ENCODE data around the gene ULK4.
"Not testable (repeated sequence)": the region's sequence is repeated elsewhere in the genome, so short reads cannot be mapped to it uniquely, and the experiment has no call there.

The ULK4 gene

DNA sequence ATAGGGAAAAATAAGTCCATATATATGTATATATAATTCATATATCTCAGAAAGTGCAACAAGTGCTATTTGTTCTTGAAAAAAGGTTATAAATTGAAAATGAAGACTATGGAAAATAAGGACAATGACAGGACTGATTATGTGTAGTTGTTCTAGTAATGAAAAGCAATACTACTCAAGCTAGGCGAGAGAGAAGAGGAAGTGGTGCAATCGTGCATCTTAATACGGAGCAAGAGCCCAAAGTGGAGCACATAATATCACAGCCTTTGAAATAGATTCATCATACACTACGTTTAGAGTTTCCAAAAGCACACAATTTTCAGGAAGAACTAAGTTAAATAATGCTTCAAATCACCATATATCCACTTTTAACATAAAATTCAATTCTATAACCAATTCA, 87.9 kb downstream of the ULK4 start:
- no CpG with 5 or more reads among the region's 4 CpGs for WGBS (ENCODE audit: insufficient coverage, insufficient read length)
- no peaks in the 10 kb centered on the region for H3K4me1 ChIP-seq (ENCODE audit: control insufficient read depth, insufficient read depth, low read length)
- no peak for DNase-seq (ENCODE audit: low read depth, low spot score)
- H3K9me3 ChIP-seq (ENCODE audit: control insufficient read depth, insufficient read depth, low read length): no peaks in the 10 kb centered on the region
- H3K4me3 ChIP-seq (ENCODE audit: low read length): no peak overlapping the region
- no peaks in the 10 kb centered on the region for H3K36me3 ChIP-seq (ENCODE audit: control insufficient read depth, insufficient read depth, low read length)
- H3K27me3 ChIP-seq (ENCODE audit: control insufficient read depth, insufficient read depth, low read length): no peaks in the 10 kb centered on the region
- H3K27ac ChIP-seq (ENCODE audit: low read length): no peak overlapping the region

DNA sequence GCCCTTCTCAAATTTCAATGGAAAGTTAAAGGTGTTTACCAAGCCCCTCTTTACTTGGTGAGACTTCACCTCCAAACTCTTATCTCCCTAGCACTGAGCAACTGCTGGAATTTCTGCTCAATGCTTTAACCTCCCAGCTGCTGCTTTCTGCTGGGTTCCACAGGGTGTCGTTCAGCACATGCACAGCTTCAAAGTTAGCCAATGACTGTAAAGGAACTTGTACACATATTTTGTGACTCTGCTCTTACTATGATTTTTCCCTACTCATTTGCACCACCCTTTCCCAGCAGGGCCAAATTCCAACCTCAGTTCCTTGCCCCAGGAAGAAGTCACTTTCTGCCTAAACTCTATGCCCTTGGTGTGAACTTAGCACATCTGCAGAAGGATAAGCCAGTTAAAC, 89.7 kb downstream of the ULK4 start:
- no peak overlapping the region for H3K4me3 ChIP-seq (ENCODE audit: low read length)
- H3K27me3 ChIP-seq (ENCODE audit: control insufficient read depth, insufficient read depth, low read length): no peaks in the 10 kb centered on the region
- H3K4me1 ChIP-seq (ENCODE audit: control insufficient read depth, insufficient read depth, low read length): no peaks in the 10 kb centered on the region
- no peaks in the 10 kb centered on the region for H3K36me3 ChIP-seq (ENCODE audit: control insufficient read depth, insufficient read depth, low read length)
- no peak overlapping the region for H3K27ac ChIP-seq (ENCODE audit: low read length)
- no peaks in the 10 kb centered on the region for H3K9me3 ChIP-seq (ENCODE audit: control insufficient read depth, insufficient read depth, low read length)
- no CpG with 5 or more reads among the region's 1 CpG for WGBS (ENCODE audit: insufficient coverage, insufficient read length)
- DNase-seq (ENCODE audit: low read depth, low spot score): no peak

DNA sequence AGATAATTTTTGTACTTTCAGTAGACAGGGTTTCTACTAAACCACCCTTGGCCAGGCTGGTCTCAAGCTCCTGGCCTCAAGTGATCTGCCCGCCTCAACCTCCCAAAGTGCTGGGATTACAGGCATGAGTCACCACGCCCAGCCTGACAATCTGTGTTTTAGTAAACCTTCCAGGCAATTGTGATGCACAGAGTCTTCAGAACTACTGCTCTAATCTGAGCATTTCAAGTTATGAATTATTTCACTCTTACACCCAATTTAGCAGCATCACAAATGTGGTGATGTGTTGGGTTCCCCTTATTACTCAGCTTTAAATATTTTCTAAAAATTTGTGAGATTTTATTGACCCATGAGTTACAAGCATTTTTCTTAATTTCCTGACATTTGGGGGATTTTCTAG, 94.4 kb downstream of the ULK4 start:
- WGBS (ENCODE audit: insufficient coverage, insufficient read length): no CpG with 5 or more reads among the region's 2 CpGs
- no peaks in the 10 kb centered on the region for H3K27me3 ChIP-seq (ENCODE audit: control insufficient read depth, insufficient read depth, low read length)
- H3K36me3 ChIP-seq (ENCODE audit: control insufficient read depth, insufficient read depth, low read length): no peaks in the 10 kb centered on the region
- H3K4me1 ChIP-seq (ENCODE audit: control insufficient read depth, insufficient read depth, low read length): no peaks in the 10 kb centered on the region
- H3K27ac ChIP-seq (ENCODE audit: low read length): no peak overlapping the region
- no peaks in the 10 kb centered on the region for H3K9me3 ChIP-seq (ENCODE audit: control insufficient read depth, insufficient read depth, low read length)
- no peak overlapping the region for H3K4me3 ChIP-seq (ENCODE audit: low read length)
- DNase-seq (ENCODE audit: low read depth, low spot score): no peak

DNA sequence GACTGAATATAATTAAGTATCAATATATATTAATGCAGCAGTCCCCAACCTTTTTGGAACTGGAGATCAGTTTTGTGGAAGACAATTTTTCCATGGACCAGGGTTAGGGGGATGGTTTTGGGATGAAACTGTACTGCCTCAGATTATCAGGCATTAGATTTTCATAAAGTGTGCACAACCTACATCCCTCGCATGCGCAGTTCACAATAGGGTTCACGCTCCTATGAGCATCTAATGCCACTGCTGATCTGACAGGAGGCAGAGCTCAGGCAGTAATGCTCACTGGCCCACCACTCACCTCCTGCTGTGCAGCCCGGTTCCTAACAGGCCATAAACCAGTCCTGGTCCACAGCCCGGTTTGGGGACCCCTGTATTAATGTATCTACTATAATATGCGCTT, 95.6 kb downstream of the ULK4 start:
- WGBS (ENCODE audit: insufficient coverage, insufficient read length): no CpG with 5 or more reads among the region's 6 CpGs
- H3K36me3 ChIP-seq (ENCODE audit: control insufficient read depth, insufficient read depth, low read length): no peaks in the 10 kb centered on the region
- H3K27ac ChIP-seq (ENCODE audit: low read length): no peak overlapping the region

DNA sequence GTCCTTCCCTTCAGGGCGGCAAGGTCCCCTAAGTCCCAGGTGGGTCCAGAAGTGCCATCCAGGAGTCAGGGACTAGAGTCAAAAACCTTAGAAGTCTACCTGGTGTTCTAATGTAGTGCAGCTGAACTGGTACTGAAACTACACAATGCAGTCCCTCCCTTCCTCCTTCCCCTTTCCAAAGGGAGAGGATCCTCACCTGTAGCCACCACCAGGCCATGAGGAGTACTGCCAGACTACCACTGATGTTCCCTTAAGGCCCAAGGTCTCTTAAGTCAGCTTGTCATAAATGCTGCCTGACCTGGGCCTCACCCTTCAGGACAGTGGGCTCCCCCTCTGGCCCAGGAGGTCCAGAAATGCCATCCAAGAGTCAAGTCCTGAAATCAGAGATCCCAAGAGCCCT, 98.9 kb downstream of the ULK4 start:
- no peak overlapping the region for H3K27ac ChIP-seq (ENCODE audit: low read length)
- H3K9me3 ChIP-seq (ENCODE audit: control insufficient read depth, insufficient read depth, low read length): no peaks in the 10 kb centered on the region
- WGBS (ENCODE audit: insufficient coverage, insufficient read length): no CpG with 5 or more reads among the region's 1 CpG
- H3K4me3 ChIP-seq (ENCODE audit: low read length): no peak overlapping the region
- H3K4me1 ChIP-seq (ENCODE audit: control insufficient read depth, insufficient read depth, low read length): no peaks in the 10 kb centered on the region
- DNase-seq (ENCODE audit: low read depth, low spot score): no peak
- H3K36me3 ChIP-seq (ENCODE audit: control insufficient read depth, insufficient read depth, low read length): no peaks in the 10 kb centered on the region
- no peaks in the 10 kb centered on the region for H3K27me3 ChIP-seq (ENCODE audit: control insufficient read depth, insufficient read depth, low read length)

More for the DNA sequence above, 95.6 kb downstream of the ULK4 start:
- Histone ChIP-seq H3K9me3 (ENCODE audit: control insufficient read depth, insufficient read depth, low read length) (no peaks in the 10 kb centered on the region), H3K4me1 (ENCODE audit: control insufficient read depth, insufficient read depth, low read length) (no peaks in the 10 kb centered on the region), H3K27me3 (ENCODE audit: control insufficient read depth, insufficient read depth, low read length) (no peaks in the 10 kb centered on the region), H3K4me3 (ENCODE audit: low read length) (no peak overlapping the region)
- DNase-seq (ENCODE audit: low read depth, low spot score): no peak

DNA sequence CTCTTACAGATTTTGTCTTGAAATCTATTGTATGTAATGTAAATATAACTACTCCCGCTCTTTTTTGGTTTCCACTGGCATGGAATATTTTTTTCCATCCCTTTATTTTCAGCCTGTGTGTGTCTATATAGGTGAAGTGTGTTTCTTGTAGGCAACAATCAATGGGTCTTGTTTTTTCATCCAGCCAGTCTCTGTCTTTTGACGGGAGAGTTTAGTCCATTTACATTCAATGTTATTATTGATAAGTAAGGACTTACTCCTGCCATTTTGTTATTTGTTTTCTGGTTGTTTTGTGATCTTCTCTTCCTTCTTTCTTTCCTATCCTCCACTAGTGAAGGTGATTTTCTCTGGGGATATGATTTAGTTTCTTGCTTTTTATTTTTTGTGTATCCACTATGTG, 101.4 kb downstream of the ULK4 start:
- WGBS (ENCODE audit: insufficient coverage, insufficient read length): no CpG with 5 or more reads among the region's 2 CpGs
- not testable (repeated sequence) for H3K9me3 ChIP-seq (ENCODE audit: control insufficient read depth, insufficient read depth, low read length); DNase-seq (ENCODE audit: low read depth, low spot score); H3K4me1 ChIP-seq (ENCODE audit: control insufficient read depth, insufficient read depth, low read length); H3K27ac ChIP-seq (ENCODE audit: low read length); H3K27me3 ChIP-seq (ENCODE audit: control insufficient read depth, insufficient read depth, low read length); H3K36me3 ChIP-seq (ENCODE audit: control insufficient read depth, insufficient read depth, low read length); H3K4me3 ChIP-seq (ENCODE audit: low read length)

DNA sequence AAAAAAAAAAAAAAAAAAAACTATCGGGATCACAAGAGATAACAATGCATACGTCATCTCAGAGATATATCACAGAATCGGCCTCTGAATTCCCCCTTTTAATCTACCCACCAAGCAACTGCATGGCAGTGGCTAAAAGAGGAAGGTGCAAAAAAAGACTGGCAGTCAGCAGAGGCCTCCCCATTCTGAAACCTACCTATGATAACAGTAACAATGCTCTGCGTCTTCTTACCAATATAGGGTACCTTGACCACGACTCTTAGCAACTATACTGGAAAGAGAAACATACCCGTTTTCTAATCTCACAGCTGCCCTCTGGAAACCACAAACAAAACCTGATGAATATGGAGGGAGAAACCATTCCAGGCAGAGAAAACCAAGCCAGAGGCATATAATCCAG, 106.9 kb downstream of the ULK4 start:
- DNase-seq (ENCODE audit: low read depth, low spot score): no peak
- H3K9me3 ChIP-seq (ENCODE audit: control insufficient read depth, insufficient read depth, low read length): no peaks in the 10 kb centered on the region
- no CpG with 5 or more reads among the region's 6 CpGs for WGBS (ENCODE audit: insufficient coverage, insufficient read length)
- no peaks in the 10 kb centered on the region; the same call in 1 of the 2 replicates for H3K4me1 ChIP-seq (ENCODE audit: control insufficient read depth, insufficient read depth, low read length)
- no peak overlapping the region for H3K4me3 ChIP-seq (ENCODE audit: low read length)
- no peaks in the 10 kb centered on the region for H3K27me3 ChIP-seq (ENCODE audit: control insufficient read depth, insufficient read depth, low read length)
- H3K27ac ChIP-seq (ENCODE audit: low read length): no peak overlapping the region
- H3K36me3 ChIP-seq (ENCODE audit: control insufficient read depth, insufficient read depth, low read length): no peaks in the 10 kb centered on the region

DNA sequence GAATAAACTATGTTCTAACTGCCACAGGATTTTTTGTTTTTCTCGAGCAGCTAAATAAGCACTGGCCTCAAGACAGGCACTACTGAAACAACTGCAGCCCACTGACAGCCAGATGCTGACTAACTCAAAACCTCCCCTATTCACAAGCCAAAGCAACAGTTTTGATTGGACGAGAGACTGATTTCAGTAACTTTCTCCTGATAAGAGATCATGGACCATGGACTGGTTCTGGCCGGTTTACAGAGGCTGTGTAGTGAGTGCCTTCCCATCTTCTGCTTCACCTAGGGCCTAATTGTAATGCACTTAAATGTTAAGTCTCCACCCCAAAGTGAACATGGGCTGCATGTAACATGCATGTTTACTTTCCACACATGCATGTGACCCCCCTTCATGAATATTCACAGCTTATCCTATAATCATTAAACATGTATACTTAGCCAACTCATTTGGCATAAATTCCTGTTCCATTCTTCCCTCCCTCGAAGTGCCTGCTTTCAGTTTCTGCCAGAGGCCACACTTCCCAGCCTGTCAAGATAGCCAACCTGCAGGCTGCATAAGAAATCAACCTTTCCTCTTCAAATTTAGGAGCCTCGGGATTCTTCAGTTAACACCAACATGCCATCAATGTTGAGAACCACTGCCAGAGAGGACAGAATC, 108.2 kb downstream of the ULK4 start:
- H3K4me3 ChIP-seq (ENCODE audit: low read length): no peak overlapping the region
- H3K27ac ChIP-seq (ENCODE audit: low read length): no peak overlapping the region
- no peaks in the 10 kb centered on the region for H3K9me3 ChIP-seq (ENCODE audit: control insufficient read depth, insufficient read depth, low read length)
- WGBS (ENCODE audit: insufficient coverage, insufficient read length): no CpG with 5 or more reads among the region's 5 CpGs
- H3K4me1 ChIP-seq (ENCODE audit: control insufficient read depth, insufficient read depth, low read length): no peaks in the 10 kb centered on the region; the same call in 1 of the 2 replicates
- no peaks in the 10 kb centered on the region for H3K36me3 ChIP-seq (ENCODE audit: control insufficient read depth, insufficient read depth, low read length)
- H3K27me3 ChIP-seq (ENCODE audit: control insufficient read depth, insufficient read depth, low read length): no peaks in the 10 kb centered on the region
- DNase-seq (ENCODE audit: low read depth, low spot score): no peak

DNA sequence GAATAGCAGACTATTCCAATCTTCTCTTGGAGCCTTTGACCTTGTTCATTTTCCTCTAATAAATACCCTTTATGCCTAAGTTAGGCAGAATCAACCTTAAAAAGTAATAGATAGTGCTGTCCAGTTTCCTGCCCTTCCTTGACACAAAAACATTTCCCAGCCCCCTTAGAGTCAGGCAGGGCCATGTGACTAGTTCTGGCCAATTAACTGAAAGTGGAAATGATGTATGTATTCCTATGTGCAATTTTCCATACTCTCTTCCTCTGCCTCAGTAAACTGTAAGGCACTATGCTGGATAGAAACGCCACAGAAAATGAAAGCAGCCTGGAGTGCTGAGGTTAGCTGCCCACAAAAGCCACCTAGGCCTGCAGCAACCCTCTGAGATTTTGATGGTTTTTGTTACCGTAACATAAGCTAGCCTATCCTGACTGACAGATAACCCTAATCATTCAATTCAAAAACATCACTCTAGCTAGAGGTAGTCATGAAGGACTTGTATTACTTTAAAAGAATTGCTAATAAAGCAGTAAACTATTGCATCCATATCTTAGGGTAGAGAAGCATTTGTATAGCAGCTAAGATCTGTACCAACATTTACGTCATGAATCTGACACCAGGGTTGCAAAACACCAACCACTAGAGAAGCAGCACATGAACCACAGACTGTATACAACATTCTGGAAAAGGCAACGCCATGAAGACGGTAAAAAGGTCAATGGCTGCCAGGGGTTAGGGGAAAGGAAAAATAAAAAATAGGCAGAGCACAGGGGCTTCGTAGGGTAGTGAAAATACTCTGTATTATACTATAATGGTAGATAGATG, 112.9 kb downstream of the ULK4 start:
- no peak for DNase-seq (ENCODE audit: low read depth, low spot score)
- H3K4me1 ChIP-seq (ENCODE audit: control insufficient read depth, insufficient read depth, low read length): no peaks in the 10 kb centered on the region; the same call in 1 of the 2 replicates
- no peak overlapping the region for H3K27ac ChIP-seq (ENCODE audit: low read length)
- H3K4me3 ChIP-seq (ENCODE audit: low read length): no peak overlapping the region
- no CpG with 5 or more reads among the region's 6 CpGs for whole genome bisulfite sequencing (ENCODE audit: insufficient coverage, insufficient read length)
- H3K27me3 ChIP-seq (ENCODE audit: control insufficient read depth, insufficient read depth, low read length): no peaks in the 10 kb centered on the region
- H3K9me3 ChIP-seq (ENCODE audit: control insufficient read depth, insufficient read depth, low read length): no peaks in the 10 kb centered on the region
- H3K36me3 ChIP-seq (ENCODE audit: control insufficient read depth, insufficient read depth, low read length): no peaks in the 10 kb centered on the region

DNA sequence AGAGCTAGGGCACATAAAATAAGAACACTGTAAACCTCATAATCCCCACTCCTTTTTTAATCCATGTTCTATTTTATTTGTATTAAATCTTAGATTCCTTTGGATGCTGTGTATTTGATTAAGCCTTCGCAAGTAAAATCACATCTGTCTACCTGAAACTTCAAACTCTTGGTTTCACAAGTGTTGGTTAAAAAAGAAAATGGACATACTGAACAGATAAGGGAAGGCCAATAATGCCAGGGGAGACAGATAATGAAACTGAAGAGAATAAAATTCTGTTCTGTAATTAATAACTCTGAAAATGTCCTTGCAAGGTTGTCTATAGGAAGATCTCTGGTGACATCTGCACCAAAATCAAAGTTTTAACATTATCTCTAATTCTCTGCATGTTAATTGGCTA, 114.2 kb downstream of the ULK4 start:
- Histone ChIP-seq H3K36me3 (ENCODE audit: control insufficient read depth, insufficient read depth, low read length) (no peaks in the 10 kb centered on the region), H3K9me3 (ENCODE audit: control insufficient read depth, insufficient read depth, low read length) (no peaks in the 10 kb centered on the region), H3K27me3 (ENCODE audit: control insufficient read depth, insufficient read depth, low read length) (no peaks in the 10 kb centered on the region), H3K4me1 (ENCODE audit: control insufficient read depth, insufficient read depth, low read length) (no peaks in the 10 kb centered on the region; the same call in 1 of the 2 replicates), H3K27ac (ENCODE audit: low read length) (no peak overlapping the region), H3K4me3 (ENCODE audit: low read length) (no peak overlapping the region)
- WGBS (ENCODE audit: insufficient coverage, insufficient read length): no CpG with 5 or more reads among the region's 1 CpG
- no peak for DNase-seq (ENCODE audit: low read depth, low spot score)
